Vagina (tissue), 2 donors: ENCODE results near the gene CLASRP.

Source experiments
- CTCF ChIP-seq, 3 experiments: fragments of 450-650 bp in 2 of 3; fragments of 200-600 bp in 1 of 3; sonication (generic) in 1 of 3; IDR thresholded peaks; one replicate each; pipeline ENCODE4 v1.5.1; 2017 to 2019; ENCODE audit warnings: antibody characterized with exemption in 3 of 3, mild to moderate bottlenecking in 2 of 3, moderate library complexity in 2 of 3
- POLR2A ChIP-seq, 2 donors: fragments of 450-650 bp; IDR thresholded peaks; one replicate each; pipeline ENCODE4 v1.6.1; 2017; ENCODE audit warnings: antibody characterized with exemption in 2 of 2, mild to moderate bottlenecking in 2 of 2, moderate library complexity in 2 of 2
- POLR2AphosphoS5 ChIP-seq, 2 donors: sonication (generic); formaldehyde crosslinking; IDR thresholded peaks; one replicate each; pipeline ENCODE4 v1.9.0; 2017; ENCODE audit warnings: antibody characterized with exemption in 2 of 2, mild to moderate bottlenecking in 2 of 2, low read depth in 1 of 2; ENCODE audit not compliant: insufficient read depth in 1 of 2

GRCh38 chr19:45112111-45112827 is 73.4 kb downstream of the CLASRP start:
- TF ChIP-seq CTCF (IDR thresholded peaks at IDR 0.05) (no peak), POLR2A (IDR thresholded peaks at IDR 0.05) (no peak), POLR2AphosphoS5 (IDR thresholded peaks at IDR 0.05; ENCODE audit: insufficient read depth in 1 of 2, low read depth in 1 of 2) (no peak)
